Fibroblast of lung (primary cell): Measurements from ENCODE around the gene C2orf74.

Source experiments
- EZH2 ChIP-seq: IDR thresholded peaks from 2 replicates; pipeline ENCODE4 v1.5.1; 2012; ENCODE audit warnings: low read length, control low read depth, mild to moderate bottlenecking; ENCODE audit errors: missing control alignments
- TF ChIP-seq, protein P1 (sequence below), 2 donors: IDR thresholded peaks in 1 of 2; conservative IDR thresholded peaks in 1 of 2; 1 replicate in 1 of 2; 2 replicates in 1 of 2; pipeline ENCODE4 v1.5.1; 2011 to 2012; ENCODE audit warnings: low read length in 2 of 2, control low read depth in 1 of 2, inconsistent platforms in 1 of 2, low read depth in 1 of 2, mild to moderate bottlenecking in 1 of 2

GRCh38 chr2:61135510-61135909, 26.5 kb upstream of the C2orf74 start:
- TF ChIP-seq, protein P1, sequence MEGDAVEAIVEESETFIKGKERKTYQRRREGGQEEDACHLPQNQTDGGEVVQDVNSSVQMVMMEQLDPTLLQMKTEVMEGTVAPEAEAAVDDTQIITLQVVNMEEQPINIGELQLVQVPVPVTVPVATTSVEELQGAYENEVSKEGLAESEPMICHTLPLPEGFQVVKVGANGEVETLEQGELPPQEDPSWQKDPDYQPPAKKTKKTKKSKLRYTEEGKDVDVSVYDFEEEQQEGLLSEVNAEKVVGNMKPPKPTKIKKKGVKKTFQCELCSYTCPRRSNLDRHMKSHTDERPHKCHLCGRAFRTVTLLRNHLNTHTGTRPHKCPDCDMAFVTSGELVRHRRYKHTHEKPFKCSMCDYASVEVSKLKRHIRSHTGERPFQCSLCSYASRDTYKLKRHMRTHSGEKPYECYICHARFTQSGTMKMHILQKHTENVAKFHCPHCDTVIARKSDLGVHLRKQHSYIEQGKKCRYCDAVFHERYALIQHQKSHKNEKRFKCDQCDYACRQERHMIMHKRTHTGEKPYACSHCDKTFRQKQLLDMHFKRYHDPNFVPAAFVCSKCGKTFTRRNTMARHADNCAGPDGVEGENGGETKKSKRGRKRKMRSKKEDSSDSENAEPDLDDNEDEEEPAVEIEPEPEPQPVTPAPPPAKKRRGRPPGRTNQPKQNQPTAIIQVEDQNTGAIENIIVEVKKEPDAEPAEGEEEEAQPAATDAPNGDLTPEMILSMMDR (conservative IDR thresholded peaks at IDR 0.05 in 1 of 2, IDR thresholded peaks at IDR 0.05 in 1 of 2; ENCODE audit: low read depth in 1 of 2, low read length in 2 of 2): peak in 1 of 2 donors; percentile 49
- TF ChIP-seq EZH2: no peak
